Mesendoderm (in vitro differentiated cells): ENCODE data around the gene KIDINS220.

Experiments
- DNase-seq: peaks from one replicate; pipeline ENCODE4 v3.0.0; 2013
- H2AK5ac ChIP-seq: 2 replicates; pipeline ENCODE4 v1.6.1; 2013; ENCODE audit warnings: low read length, inconsistent platforms
- H2BK120ac ChIP-seq: 2 replicates; pipeline ENCODE4 v1.6.1; 2013; ENCODE audit warnings: low read depth, mild to moderate bottlenecking, low read length, moderate library complexity, mixed read lengths
- H2BK15ac ChIP-seq: replicated peaks from 2 replicates; pipeline ENCODE4 v1.6.1; 2013; ENCODE audit warnings: low read depth, mild to moderate bottlenecking, moderate library complexity
- H2BK5ac ChIP-seq: 2 replicates; pipeline ENCODE4 v1.6.1; 2013; ENCODE audit warnings: low read length, inconsistent platforms
- H3K18ac ChIP-seq: 2 replicates; pipeline ENCODE4 v1.6.1; 2013; ENCODE audit warnings: mild to moderate bottlenecking, low read length, mixed read lengths
- H3K23ac ChIP-seq: one replicate; pipeline ENCODE4 v1.6.1; 2013; ENCODE audit warnings: low read length
- H3K27ac ChIP-seq: 2 replicates; pipeline ENCODE4 v1.5.1; 2013; ENCODE audit warnings: low read depth, mild to moderate bottlenecking, inconsistent platforms, low read length, moderate library complexity
- H3K27me3 ChIP-seq: 2 replicates; pipeline ENCODE4 v1.6.1; 2013; ENCODE audit warnings: low read length, control low read depth, mild to moderate bottlenecking, inconsistent platforms; ENCODE audit not compliant: insufficient read depth, poor library complexity
- H3K36me3 ChIP-seq: 2 replicates; pipeline ENCODE4 v1.6.1; 2013; ENCODE audit warnings: low read length, inconsistent platforms; ENCODE audit not compliant: control insufficient read depth, insufficient read depth
- H3K4ac ChIP-seq: one replicate; pipeline ENCODE4 v1.6.1; 2013; ENCODE audit warnings: low read depth, mild to moderate bottlenecking, low read length, moderate library complexity
- H3K4me1 ChIP-seq: 2 replicates; pipeline ENCODE4 v1.6.1; 2013; ENCODE audit warnings: low read depth, low read length, inconsistent platforms; ENCODE audit not compliant: control insufficient read depth
- H3K4me2 ChIP-seq: 2 replicates; pipeline ENCODE4 v1.6.1; 2013; ENCODE audit warnings: low read length
- H3K4me3 ChIP-seq: 2 replicates; pipeline ENCODE4 v1.5.1; 2013; ENCODE audit warnings: mild to moderate bottlenecking, low read length
- H3K56ac ChIP-seq: one replicate; pipeline ENCODE4 v1.6.1; 2013; ENCODE audit warnings: low read length
- H3K79me1 ChIP-seq: 2 replicates; pipeline ENCODE4 v1.6.1; 2013; ENCODE audit warnings: low read length, inconsistent platforms
- H3K79me2 ChIP-seq: 2 replicates; pipeline ENCODE4 v1.6.1; 2013; ENCODE audit warnings: mild to moderate bottlenecking, low read length; ENCODE audit not compliant: control insufficient read depth, insufficient read depth
- H3K9ac ChIP-seq: 2 replicates; pipeline ENCODE4 v1.6.1; 2013; ENCODE audit warnings: low read length, inconsistent platforms
- H4K5ac ChIP-seq: one replicate; pipeline ENCODE4 v1.6.1; 2013; ENCODE audit warnings: low read length
- H4K8ac ChIP-seq: one replicate; pipeline ENCODE4 v1.6.1; 2013; ENCODE audit warnings: low read depth, mild to moderate bottlenecking, control low read depth, low read length, moderate library complexity
- WGBS: extraction: QIAGEN DNeasy Blood & Tissue Kit; methylation state at CpG from one replicate; pipeline ENCODE4 v1.1.7; 2013; ENCODE audit warnings: low lambda C conversion rate, missing lambda C conversion rate; ENCODE audit not compliant: insufficient coverage; ENCODE audit errors: extremely low coverage; 5-methylcytosine and 5-hydroxymethylcytosine counted together

Gene KIDINS220

GRCh38 chr2:8721410-8721809 is 116.0 kb downstream of the KIDINS220 start:
- H3K36me3 ChIP-seq = no peaks in the 10 kb centered on the region
- no peak overlapping the region for H2BK5ac ChIP-seq
- no peak overlapping the region for H4K8ac ChIP-seq
- H2BK15ac ChIP-seq = no peak overlapping the region
- H2BK120ac ChIP-seq = no peak overlapping the region
- H2AK5ac ChIP-seq = no peak overlapping the region
- H3K56ac ChIP-seq = no peak overlapping the region
- no peak overlapping the region for H3K27ac ChIP-seq
- no peak overlapping the region for H3K9ac ChIP-seq
- no peak overlapping the region for H3K23ac ChIP-seq
- DNase-seq = no peak
- H3K79me1 ChIP-seq = no peaks in the 10 kb centered on the region
- no peak overlapping the region for H3K4me3 ChIP-seq
- WGBS = no CpG with 5 or more reads among the region's 3 CpGs
- no peaks in the 10 kb centered on the region for H3K4me1 ChIP-seq
- H3K79me2 ChIP-seq = no peaks in the 10 kb centered on the region
- H3K4ac ChIP-seq = no peak overlapping the region
- no peak overlapping the region for H3K18ac ChIP-seq
- no peak overlapping the region for H3K4me2 ChIP-seq
- no peak overlapping the region for H4K5ac ChIP-seq
- H3K27me3 ChIP-seq = no peaks in the 10 kb centered on the region

- no peak overlapping the region for H3K27ac ChIP-seq
- H2AK5ac ChIP-seq = no peak overlapping the region
- H3K4me3 ChIP-seq = no peak overlapping the region
- H3K4me2 ChIP-seq = no peak overlapping the region
- no peaks in the 10 kb centered on the region for H3K36me3 ChIP-seq
- no peak overlapping the region for H2BK120ac ChIP-seq
- WGBS = no CpG with 5 or more reads among the region's 3 CpGs
- no peak overlapping the region for H2BK5ac ChIP-seq
- H2BK15ac ChIP-seq = no peak overlapping the region
- no peak overlapping the region for H3K18ac ChIP-seq
- H4K5ac ChIP-seq = no peak overlapping the region
- H3K79me2 ChIP-seq = no peaks in the 10 kb centered on the region
- H3K56ac ChIP-seq = no peak overlapping the region
- DNase-seq = no peak
- no peak overlapping the region for H3K4ac ChIP-seq
- H3K4me1 ChIP-seq = no peaks in the 10 kb centered on the region
- H4K8ac ChIP-seq = no peak overlapping the region
- no peaks in the 10 kb centered on the region for H3K79me1 ChIP-seq
- H3K23ac ChIP-seq = no peak overlapping the region
- no peak overlapping the region for H3K9ac ChIP-seq
- H3K27me3 ChIP-seq = no peaks in the 10 kb centered on the region
Measured at GRCh38 chr2:8720741-8721140, 116.7 kb downstream of the KIDINS220 start.

- H2BK5ac ChIP-seq = no peak overlapping the region
- no peak overlapping the region for H3K56ac ChIP-seq
- no peaks in the 10 kb centered on the region for H3K27me3 ChIP-seq
- no peak overlapping the region for H3K4ac ChIP-seq
- peak; percentile 42 for DNase-seq
- H3K4me1 ChIP-seq = no peaks in the 10 kb centered on the region
- no peak overlapping the region for H4K5ac ChIP-seq
- H3K18ac ChIP-seq = no peak overlapping the region
- no peak overlapping the region for H2AK5ac ChIP-seq
- H3K79me1 ChIP-seq = no peaks in the 10 kb centered on the region
- no CpG with 5 or more reads among the region's 3 CpGs for WGBS
- no peak overlapping the region for H3K23ac ChIP-seq
- no peak overlapping the region for H3K4me2 ChIP-seq
- H3K79me2 ChIP-seq = no peaks in the 10 kb centered on the region
- H3K27ac ChIP-seq = no peak overlapping the region
- no peaks in the 10 kb centered on the region for H3K36me3 ChIP-seq
- no peak overlapping the region for H2BK15ac ChIP-seq
- no peak overlapping the region for H3K9ac ChIP-seq
- H3K4me3 ChIP-seq = no peak overlapping the region
- no peak overlapping the region for H4K8ac ChIP-seq
- no peak overlapping the region for H2BK120ac ChIP-seq
Measured at GRCh38 chr2:8719528-8719927, 117.9 kb downstream of the KIDINS220 start.

- Histone ChIP-seq H3K4me2 (no peak overlapping the region), H3K18ac (no peak overlapping the region), H3K27me3 (no peaks in the 10 kb centered on the region), H2AK5ac (no peak overlapping the region), H2BK15ac (no peak overlapping the region), H3K79me2 (no peaks in the 10 kb centered on the region), H4K8ac (no peak overlapping the region), H3K36me3 (no peaks in the 10 kb centered on the region), H2BK5ac (no peak overlapping the region), H3K4me1 (no peaks in the 10 kb centered on the region), H2BK120ac (no peak overlapping the region), H3K23ac (no peak overlapping the region), H3K79me1 (no peaks in the 10 kb centered on the region), H3K4me3 (no peak overlapping the region), H3K56ac (no peak overlapping the region), H3K4ac (no peak overlapping the region), H3K27ac (no peak overlapping the region), H3K9ac (no peak overlapping the region), H4K5ac (no peak overlapping the region)
- no CpG with 5 or more reads among the region's 5 CpGs for WGBS
- no peak for DNase-seq
Measured at GRCh38 chr2:8714971-8715370, 122.4 kb downstream of the KIDINS220 start.

GRCh38 chr2:8714283-8714682 is 123.1 kb downstream of the KIDINS220 start:
- Histone ChIP-seq H3K27ac (no peak overlapping the region), H3K56ac (no peak overlapping the region), H4K8ac (no peak overlapping the region), H3K4me2 (no peak overlapping the region), H3K36me3 (no peaks in the 10 kb centered on the region), H3K79me2 (no peaks in the 10 kb centered on the region), H2BK120ac (no peak overlapping the region), H3K9ac (no peak overlapping the region), H4K5ac (no peak overlapping the region), H2AK5ac (no peak overlapping the region), H3K79me1 (no peaks in the 10 kb centered on the region), H3K18ac (no peak overlapping the region), H2BK15ac (no peak overlapping the region), H3K23ac (no peak overlapping the region), H3K4me1 (no peaks in the 10 kb centered on the region), H3K4ac (no peak overlapping the region), H2BK5ac (no peak overlapping the region), H3K4me3 (no peak overlapping the region), H3K27me3 (no peaks in the 10 kb centered on the region)
- WGBS = no CpG with 5 or more reads among the region's 7 CpGs
- no peak for DNase-seq

- no CpG with 5 or more reads among the region's 3 CpGs for WGBS
- no peaks in the 10 kb centered on the region for H3K4me1 ChIP-seq
- H3K18ac ChIP-seq = no peak overlapping the region
- no peak overlapping the region for H2BK5ac ChIP-seq
- H4K5ac ChIP-seq = no peak overlapping the region
- H3K79me1 ChIP-seq = no peaks in the 10 kb centered on the region
- H3K4me2 ChIP-seq = no peak overlapping the region
- no peak overlapping the region for H2AK5ac ChIP-seq
- H3K27me3 ChIP-seq = no peaks in the 10 kb centered on the region
- no peak overlapping the region for H4K8ac ChIP-seq
- no peaks in the 10 kb centered on the region for H3K79me2 ChIP-seq
- H3K23ac ChIP-seq = no peak overlapping the region
- no peak overlapping the region for H3K27ac ChIP-seq
- no peak overlapping the region for H2BK120ac ChIP-seq
- no peak for DNase-seq
- H2BK15ac ChIP-seq = no peak overlapping the region
- H3K4ac ChIP-seq = no peak overlapping the region
- no peak overlapping the region for H3K4me3 ChIP-seq
- no peak overlapping the region for H3K56ac ChIP-seq
- no peaks in the 10 kb centered on the region for H3K36me3 ChIP-seq
- no peak overlapping the region for H3K9ac ChIP-seq
Measured at GRCh38 chr2:8710951-8711350, 126.5 kb downstream of the KIDINS220 start.
